Activated T-helper 2 cell treated with anti-CD3 and anti-CD28 coated beads, Interferon-gamma antibody, Interleukin-2, Interleukin-4, amounts not matched to agents 10 μg/mL and 5 μg/mL and 100 μg/mL, durations not matched to agents 14 hours and 24 hours and 36 hours (primary cell): ENCODE measurements around the gene NMNAT1. TPM values are rescaled to one million over a fixed set of nuclear protein-coding genes. Genes with fewer than 3 reads are reported as not detected.

ENCODE experiments used
- DNase-seq: peaks from one replicate; pipeline ENCODE4 v3.0.0; 2021; ENCODE audit warnings: low spot score
- H3K27ac Mint-ChIP-seq: one replicate; pipeline ENCODE4 v1.8.0; 2021; ENCODE audit warnings: mixed read lengths
- H3K27me3 Mint-ChIP-seq: one replicate; pipeline ENCODE4 v1.8.0; 2021; ENCODE audit warnings: low read depth, mixed read lengths
- H3K36me3 Mint-ChIP-seq: one replicate; pipeline ENCODE4 v1.8.0; 2021; ENCODE audit warnings: low read depth, mixed read lengths
- H3K4me1 Mint-ChIP-seq: one replicate; pipeline ENCODE4 v1.8.0; 2021; ENCODE audit warnings: low read depth, mixed read lengths
- H3K4me3 Mint-ChIP-seq: one replicate; pipeline ENCODE4 v1.8.0; 2021; ENCODE audit warnings: low read depth, mild to moderate bottlenecking, moderate library complexity, mixed read lengths
- H3K9me3 Mint-ChIP-seq: one replicate; pipeline ENCODE4 v1.8.0; 2021; ENCODE audit warnings: mixed read lengths
- intact Hi-C: fragments of 100-400 bp; cut with micrococcal nuclease; formaldehyde crosslinking; loops from one replicate; pipeline ENCODE4 v1.15.1; 2023
- total RNA-seq: library from RNA; stranded (reverse); gene quantifications from 2 replicates; pipeline ENCODE4 v1.2.3, GENCODE V29; 2022

Gene NMNAT1
- total RNA-seq, 1 donor from 2014 or later: 6.8 TPM

GRCh38 chr1:10032590-10033358 is 89.5 kb downstream of the NMNAT1 start, which contains the start of gene UBE4B:
Gene UBE4B (plus strand): TSS chr1:10032958. CDS start chr1:10033671, 713 bp downstream.
- H3K4me3 Mint-ChIP-seq: peak within 1 kb of the TSS; percentile 96
- peak within 1 kb of the TSS; percentile 93 for H3K27ac Mint-ChIP-seq
- no peaks in the 10 kb centered on the region for H3K27me3 Mint-ChIP-seq
- H3K9me3 Mint-ChIP-seq: no peaks in the 10 kb centered on the region
- DNase-seq: peak; percentile 99
- H3K36me3 Mint-ChIP-seq: peaks cover 5% of the 10 kb centered on the region
- peaks cover 16% of the 10 kb centered on the region for H3K4me1 Mint-ChIP-seq
- intact Hi-C loops: loop anchor here (1.0 to 2.0 kb wide), 3 partner anchors 122 to 366 kb away; partner anchors contain the start of gene CTNNBIP1

DNA sequence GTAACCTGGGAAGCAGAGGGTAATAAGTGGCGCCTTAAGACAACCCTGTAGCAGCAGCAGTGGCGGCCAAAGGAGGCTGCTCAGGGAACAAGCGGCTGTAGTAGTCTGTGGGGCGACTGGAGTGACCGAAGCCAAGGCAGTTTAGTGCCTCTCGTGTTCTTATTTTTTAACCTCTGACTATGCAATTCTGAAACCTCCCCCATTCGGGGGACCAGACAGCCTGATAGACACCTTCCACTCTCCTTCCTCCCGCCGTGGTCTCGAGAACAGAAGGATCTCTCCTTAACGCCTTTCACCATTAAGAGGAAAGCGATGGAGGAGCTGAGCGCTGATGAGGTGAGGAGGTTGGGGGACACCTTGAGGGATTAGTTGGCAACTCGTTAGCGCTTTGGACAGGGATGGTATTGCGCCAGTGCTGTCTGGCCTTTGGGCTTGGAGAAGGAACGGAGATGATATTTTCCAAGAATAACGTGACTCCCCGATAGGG is 90.1 kb downstream of the NMNAT1 start:
- Mint-ChIP-seq H3K4me3 (peak overlapping the region; percentile 96), H3K36me3 (peaks cover 6% of the 10 kb centered on the region), H3K27me3 (no peaks in the 10 kb centered on the region), H3K4me1 (peaks cover 16% of the 10 kb centered on the region), H3K27ac (peak overlapping the region; percentile 93), H3K9me3 (no peaks in the 10 kb centered on the region)
- DNase-seq: no peak
- intact Hi-C loops: loop anchor here (1.0 to 2.0 kb wide), 2 partner anchors 123 to 159 kb away; partner anchors contain the start of gene CTNNBIP1

Other genes starting within 250 kb of the NMNAT1 start
- 46.5 and 48.8 TPM in 2 replicates for gene CLSTN1, start 119.5 kb upstream of the NMNAT1 start, total RNA-seq
- 7.4 and 7.5 TPM in 2 replicates for gene CTNNBIP1, start 33.2 kb upstream of the NMNAT1 start, total RNA-seq
- 30.0 and 31.1 TPM in 2 replicates for gene LZIC, start 84 bp upstream of the NMNAT1 start, total RNA-seq
- gene RBP7, start 53.8 kb downstream of the NMNAT1 start, total RNA-seq: not detected in 2 replicates
- gene UBE4B, start 89.5 kb downstream of the NMNAT1 start, total RNA-seq: 37.2 and 37.7 TPM in 2 replicates